HG03575 (cell line): ENCODE measurements around the gene PPP2R3B.
A peak's percentile ranks its signal among the peaks of the same experiment; 100 is the strongest.
"Not testable (repeated sequence)": the region's sequence is repeated elsewhere in the genome, so short reads cannot be mapped to it uniquely, and the experiment has no call there.

Source experiments
- ATAC-seq: cut with Tn5 transposase; IDR thresholded peaks from one replicate; pipeline ENCODE4 v1.9.1; 2021; ENCODE audit not compliant: unreplicated experiment, insufficient number of reproducible peaks, low FRiP score; ENCODE audit errors: extremely low read depth

PPP2R3B gene

DNA sequence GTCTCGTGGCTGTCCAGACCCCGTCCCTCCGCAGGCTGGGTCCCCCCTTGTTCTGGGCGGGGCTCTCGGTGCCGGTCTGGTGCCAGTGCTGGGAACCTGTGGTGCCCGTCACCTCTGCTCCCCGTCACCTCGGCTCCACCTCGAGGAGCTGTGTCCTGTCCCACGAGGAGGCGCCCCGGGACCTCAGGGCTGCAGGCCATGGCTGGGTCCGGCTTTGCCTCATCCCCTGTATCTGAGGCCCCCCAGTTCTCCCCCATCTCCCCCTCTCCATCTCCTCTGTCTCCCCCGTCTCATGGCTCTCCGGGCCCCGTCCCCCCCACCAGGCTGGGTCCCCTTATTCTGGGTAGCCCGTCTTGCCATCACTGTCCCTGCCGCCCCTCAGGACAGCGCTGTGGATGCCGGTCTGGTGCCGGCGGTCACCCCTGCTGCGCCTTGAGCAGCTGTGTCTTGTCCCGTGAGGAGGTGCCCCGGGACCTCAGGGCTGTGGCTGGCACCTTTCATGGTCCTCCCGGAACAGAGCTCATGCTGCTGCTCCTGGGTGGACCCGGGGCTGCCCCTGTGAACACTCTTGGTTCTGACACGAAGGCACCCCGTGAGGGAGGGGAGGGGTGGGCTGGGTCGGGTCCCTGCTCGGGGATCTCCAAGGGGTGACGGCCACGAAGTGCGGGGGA is 54.7 kb downstream of the PPP2R3B start:
- no peak for ATAC-seq

DNA sequence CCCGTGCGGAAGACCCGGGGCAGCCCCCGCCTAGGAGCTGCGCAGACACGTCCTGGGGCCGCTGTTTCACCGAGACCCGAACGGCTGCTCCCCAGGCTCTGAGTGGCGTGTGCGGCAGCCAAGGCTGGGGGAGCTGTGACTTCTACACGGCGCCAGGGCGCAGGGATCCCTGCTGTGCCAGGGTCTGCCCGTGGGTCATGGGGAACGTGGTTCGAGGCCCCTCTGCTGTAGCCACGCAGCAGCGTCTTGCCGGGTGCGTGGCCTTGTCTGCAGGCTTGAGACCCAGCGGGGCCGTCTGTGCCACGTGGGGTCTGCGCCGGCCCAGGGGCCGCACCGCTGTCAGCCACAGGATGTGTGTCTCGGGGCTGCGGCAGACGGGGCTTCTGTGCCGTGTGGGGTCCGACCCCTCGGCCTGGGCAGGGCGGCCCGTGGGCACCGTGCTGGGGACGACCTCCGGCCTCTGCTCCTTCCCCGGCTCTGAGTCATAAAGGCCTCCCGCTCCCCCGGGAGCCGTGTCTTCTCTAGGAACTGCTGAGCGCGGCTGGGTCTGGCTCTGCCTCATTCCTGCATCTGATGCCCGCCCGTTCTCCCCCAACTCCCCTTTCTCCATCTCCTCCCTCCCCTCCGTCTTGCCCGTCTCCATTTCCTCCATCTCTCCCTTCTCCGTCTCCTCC is 55.4 kb downstream of the PPP2R3B start:
- ATAC-seq, result no peak

DNA sequence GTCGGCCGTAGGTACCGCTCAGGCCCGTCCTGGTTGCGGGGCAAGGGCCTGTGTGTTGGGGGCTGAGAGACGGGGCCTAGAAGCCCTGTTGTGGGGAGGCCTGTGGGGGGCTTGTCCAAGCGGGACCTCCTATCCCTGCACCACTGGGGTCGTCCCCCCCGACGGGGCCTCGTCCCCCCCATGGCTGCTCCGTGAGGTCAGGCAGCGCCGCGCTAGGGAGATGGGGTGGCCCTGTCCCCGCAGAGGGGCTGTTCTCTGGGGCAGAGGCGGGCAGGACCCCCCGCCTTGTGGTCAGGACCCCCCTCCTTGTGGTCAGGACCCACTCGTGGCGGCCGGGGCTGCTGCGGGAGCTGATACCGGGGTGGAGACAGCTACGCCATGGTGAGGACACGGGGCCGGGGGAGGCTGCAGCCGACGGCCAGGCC is 56.0 kb downstream of the PPP2R3B start:
- no peak for ATAC-seq

DNA sequence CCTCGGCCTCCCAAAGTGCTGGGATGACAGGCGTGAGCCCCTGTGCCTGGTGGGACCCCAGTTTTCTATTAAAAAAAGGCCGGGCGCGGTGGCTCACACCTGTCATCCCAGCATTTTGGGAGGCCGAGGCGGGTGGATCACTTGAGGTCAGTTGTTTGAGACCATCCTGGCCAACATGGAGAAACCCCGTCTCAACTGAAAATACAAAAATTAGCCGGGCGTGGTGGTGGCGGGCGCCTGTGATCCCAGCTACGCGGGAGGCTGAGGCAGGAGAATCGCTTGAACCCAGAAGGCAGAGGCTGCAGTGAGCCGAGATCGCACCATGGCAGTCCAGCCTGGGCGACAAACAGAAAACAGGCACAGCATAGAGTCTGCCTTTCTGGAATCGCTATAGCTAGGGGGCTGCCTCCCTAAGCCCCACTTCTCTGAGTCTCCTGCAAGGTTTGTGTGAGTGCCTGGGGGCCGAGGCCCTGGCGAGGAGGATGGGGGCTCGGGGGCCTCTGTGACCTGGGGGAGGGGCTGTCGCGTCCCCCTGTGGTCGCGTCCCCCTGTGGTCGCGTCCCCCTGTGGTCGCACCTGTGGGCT is 56.5 kb downstream of the PPP2R3B start:
- ATAC-seq, result not testable (repeated sequence)

DNA sequence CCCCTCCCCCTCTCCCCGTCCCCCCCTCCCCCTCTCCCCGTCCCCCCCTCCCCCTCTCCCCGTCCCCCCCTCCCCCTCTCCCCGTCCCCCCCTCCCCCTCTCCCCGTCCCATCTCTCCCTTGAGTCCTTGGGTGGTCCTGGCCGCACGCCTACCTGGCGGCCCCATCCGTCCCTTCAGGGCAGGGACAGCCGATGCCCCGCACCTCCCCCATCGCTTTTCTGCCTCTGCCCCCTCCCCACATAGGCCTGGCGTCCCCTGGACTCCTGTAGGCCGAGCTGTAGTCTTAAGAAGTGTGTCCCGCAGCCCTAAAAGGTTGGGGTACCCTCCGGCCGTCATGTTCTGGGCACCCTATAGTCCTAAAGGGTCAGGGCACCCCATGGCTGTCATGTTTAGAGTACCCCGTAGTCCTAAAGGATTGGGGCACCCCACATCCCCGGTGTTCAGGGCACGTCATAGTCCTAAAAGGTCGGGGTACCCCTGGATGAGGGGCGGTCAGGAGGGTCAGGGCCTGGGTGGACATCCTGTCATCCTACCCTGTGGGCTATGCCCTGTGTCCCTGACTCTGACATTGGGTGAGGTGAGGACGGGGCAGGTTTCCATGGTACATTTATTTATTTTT is 57.3 kb downstream of the PPP2R3B start:
- ATAC-seq, result no peak

DNA sequence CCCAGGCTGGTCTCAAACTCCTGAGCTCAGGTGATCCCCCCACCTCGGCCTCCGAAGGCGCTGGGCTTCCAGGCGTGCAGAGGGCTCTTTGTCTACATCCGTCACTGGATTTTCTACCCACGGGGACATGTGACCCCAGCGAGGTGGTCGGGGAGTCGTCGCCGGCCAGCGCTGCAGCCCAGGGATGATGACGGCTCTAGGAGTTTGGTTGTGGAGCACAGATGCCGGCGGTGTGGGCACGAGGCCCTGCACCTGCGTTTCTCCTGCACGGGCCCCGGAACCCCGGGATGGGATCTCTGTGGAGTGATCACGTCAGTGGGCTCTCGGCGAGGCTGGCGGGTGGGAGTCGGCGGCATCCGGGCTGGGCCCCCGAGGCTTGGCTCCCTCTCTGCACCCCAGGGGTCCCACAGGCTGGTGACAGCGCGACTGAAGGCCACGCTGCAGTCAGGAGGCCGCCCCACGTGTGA is 59.0 kb downstream of the PPP2R3B start:
- no peak for ATAC-seq

DNA sequence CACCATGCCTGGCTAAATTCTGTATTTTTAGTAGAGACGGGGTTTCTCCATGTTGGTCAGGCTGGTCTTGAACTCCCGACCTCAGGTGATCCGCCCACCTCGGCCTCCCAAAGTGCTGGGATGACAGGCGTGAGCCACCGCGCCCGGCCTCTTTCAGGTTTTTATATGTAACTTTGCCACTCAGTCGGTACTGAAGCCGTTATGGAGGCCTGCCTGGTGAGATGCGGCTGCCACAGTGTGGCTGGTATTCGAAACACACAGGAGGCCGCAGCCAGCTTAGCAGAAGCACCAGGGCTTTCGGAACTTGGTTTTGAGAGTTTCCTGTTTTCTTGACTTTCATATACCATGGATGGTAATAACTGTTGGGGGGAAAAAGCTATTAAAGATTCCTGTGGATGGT is 62.0 kb downstream of the PPP2R3B start:
- ATAC-seq, result not testable (repeated sequence)

DNA sequence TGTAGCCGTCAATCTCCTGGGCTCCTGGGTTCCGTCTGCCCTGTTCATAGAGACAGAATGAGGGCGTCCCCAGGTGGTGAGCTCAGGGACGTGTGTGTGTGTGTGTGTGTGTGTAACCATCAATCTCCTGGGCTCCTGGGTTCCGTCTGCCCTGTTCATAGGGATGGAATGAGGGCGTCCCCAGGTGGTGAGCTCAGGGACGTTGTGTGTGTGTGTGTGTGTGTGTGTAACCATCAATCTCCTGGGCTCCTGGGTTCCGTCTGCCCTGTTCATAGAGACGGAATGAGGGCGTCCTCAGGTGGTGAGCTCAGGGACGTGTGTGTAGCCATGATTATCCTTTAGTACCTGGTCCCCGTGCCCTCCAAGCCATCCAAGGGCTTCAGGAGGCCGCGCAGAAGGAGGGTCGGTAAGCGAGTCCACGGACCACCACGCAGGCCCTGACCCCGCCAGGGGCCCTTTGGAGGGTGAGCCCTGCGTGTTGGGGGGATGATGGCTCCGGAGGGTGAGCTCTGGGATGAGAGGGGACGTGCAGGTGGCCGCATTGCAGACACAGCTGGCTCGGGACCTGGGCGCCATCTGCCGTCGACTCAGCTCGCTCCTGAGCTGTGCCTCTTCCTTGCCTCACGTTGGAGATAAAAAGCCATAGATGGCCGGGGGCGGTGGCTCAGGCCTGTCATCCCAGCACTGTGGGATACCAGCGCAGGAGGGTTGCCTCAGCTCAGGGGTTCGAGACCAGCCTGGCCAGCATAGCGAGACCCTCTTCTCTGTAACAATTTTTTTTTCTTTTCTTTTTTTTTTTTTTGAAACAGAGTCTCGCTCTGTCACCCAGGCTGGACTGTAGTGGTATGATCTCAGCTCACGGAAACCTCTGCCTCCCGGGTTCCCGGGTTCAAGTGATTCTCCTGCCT is 62.7 kb downstream of the PPP2R3B start:
- ATAC-seq, result no peak

DNA sequence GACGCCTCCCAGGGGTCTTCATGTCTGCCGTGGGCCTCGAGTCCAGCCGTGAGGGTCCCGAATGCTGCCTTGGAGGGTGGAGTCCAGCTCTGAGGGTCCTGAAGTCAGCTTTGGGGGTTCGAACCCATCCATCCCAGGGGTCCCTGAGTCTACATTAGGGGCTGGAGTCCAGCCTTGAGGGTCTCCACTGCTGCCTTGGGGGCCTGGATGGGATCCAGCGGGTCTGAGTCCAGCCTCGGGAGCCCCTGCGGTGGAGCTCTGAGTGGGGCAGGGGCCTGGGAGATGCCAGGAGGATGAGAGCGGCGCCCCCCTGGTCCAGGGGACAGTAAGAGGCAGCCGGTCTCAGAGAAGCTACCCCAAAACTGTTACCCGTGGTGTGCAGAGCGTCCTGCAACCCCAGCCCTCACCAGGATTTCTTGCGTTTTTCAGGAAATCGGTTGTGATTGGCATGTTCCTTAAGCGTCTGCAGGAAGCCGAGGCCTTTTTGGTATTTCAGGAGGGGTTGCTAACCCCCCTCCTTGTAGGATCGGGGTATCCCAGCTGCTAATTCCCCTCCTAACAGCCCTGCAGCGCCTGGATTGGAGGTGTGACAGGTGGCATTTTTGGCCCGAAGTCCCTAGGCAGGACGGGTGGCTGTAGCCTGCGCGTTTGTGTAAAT is 66.5 kb downstream of the PPP2R3B start:
- ATAC-seq, result no peak

DNA sequence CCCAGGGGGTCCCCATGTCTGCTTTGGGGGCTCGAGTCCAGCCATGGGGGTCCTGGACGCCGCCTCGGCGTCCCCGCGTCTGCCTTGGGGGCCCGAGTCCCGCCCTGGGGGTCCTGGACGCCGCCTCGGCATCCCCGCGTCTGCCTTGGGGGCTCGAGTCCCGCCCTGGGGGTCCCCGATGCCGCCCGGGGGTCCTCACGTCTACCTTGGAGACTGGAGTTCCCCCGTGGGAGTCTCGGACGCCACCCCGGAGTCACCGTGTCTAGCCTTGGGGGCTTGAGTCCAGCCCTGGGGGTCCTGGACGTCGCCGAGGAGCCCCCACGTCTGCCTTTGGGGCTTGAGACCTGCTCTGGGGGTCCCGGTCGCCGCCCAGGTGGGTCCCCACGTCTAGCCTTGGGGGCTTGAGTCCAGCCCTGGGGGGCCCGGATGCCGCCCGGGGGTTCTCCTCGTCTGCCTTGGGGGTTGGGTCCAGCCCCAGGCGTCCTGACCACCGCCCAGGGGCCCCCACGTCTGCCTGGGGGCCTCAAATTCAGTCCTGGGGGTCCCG is 67.1 kb downstream of the PPP2R3B start:
- no peak for ATAC-seq

DNA sequence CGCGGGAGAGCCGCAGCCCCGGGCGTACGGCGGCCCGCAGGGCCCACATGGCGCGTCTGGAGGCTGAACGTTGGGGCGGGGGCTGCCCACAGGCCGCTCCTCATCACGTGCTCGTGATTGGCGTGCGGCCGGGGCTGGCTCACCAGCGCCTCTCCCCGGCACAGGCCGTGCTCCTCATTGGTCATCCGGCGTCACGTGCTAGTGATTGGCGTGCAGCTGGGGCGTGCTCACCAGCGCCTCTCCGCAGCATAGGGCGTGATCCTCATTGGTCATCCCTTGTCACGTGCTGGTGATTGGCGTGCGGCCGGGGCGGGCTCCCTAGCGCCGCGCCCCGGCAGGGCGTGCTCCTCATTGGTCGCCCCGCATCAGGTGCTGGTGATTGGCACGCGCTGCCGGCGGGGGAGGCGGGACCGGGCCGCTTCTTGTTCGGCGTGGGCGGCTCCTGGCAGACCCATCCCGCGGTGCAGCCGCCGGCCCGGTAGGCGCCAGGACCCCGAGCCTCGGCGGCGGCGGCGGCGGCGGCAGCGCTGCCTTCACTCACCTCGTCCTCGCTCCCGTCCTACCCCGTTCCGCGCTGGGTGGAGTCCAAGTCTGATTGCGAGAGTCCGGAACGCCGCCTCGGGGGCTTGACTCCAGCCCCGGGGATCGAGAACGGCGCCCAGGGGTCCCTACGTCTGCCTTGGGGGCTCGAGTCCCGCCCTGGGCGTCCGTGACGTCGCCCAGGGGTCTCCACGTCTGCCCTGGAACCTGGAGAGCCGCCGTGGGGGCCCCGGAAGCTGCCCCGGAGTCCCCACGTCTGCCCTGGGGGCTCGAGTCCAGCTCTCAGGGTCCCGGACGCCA is 67.7 kb downstream of the PPP2R3B start, which contains the start of gene GTPBP6:
Gene GTPBP6 (minus strand): TSS at position 58 of the 840 bp plus-strand sequence. CDS start 9 bp downstream, at position 49.
- peak; percentile 75 for ATAC-seq

DNA sequence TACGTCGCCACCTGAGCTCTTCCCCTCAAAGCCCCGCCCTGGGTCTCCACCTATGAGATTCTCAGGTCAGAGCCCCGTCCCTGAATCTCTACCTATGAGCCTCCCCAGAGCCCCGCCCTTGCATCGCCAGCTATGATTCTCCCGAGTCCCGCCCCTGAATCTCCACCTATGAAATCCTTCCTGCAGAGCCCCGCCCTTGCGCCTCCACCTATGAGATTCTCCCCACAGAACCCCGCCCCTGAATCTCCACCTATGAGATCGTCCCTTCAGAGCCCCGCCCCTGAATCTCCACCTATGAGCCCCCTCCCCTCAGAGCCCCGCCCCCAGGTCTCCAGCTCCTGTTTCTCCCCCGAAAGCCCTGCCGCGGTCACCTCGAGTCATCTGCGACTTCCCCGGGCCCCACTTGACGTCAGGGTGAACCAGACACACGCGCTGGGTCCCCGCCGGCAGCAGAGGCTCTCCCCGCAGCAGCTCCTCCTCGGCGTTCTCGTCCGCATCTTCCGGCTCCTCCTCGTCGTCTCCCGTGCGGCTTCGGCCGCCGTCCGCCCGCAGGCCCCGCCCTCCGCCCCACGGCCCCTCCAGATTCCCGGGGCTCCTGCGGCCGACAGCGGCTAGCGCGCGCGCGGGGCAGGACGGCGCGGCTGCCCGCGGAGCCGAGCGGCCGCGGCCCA is 68.5 kb downstream of the PPP2R3B start:
- peak; percentile 55 for ATAC-seq

DNA sequence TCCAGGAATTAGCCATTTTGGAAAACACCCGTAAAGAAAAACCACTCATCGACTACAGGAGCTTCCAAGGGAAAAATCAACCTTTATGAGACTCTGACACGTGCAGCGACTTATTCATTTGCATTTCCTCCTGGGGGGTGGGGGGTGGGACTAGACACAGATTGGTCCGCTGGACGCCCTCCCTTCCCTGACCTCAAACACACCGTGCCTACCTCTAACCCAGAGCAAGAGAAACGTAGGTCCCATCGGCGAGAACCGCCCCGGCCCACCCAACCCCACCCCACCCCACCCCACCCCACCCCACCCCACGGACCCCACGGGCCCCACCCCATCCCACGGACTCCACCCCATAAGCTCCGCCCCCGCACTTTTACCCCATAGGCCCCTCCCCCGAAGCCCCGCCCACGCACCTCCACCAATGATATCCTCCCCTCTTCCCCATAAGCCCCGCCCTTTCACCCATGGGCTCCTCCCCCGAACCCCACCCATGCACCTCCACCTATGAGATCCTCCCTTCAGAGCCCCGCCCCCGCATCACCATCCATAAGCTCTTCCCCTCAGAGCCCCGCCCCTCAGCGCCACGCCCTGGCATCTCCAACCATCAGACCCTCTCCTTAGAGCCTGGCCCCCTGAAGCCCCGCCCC is 69.2 kb downstream of the PPP2R3B start:
- ATAC-seq, result no peak

DNA sequence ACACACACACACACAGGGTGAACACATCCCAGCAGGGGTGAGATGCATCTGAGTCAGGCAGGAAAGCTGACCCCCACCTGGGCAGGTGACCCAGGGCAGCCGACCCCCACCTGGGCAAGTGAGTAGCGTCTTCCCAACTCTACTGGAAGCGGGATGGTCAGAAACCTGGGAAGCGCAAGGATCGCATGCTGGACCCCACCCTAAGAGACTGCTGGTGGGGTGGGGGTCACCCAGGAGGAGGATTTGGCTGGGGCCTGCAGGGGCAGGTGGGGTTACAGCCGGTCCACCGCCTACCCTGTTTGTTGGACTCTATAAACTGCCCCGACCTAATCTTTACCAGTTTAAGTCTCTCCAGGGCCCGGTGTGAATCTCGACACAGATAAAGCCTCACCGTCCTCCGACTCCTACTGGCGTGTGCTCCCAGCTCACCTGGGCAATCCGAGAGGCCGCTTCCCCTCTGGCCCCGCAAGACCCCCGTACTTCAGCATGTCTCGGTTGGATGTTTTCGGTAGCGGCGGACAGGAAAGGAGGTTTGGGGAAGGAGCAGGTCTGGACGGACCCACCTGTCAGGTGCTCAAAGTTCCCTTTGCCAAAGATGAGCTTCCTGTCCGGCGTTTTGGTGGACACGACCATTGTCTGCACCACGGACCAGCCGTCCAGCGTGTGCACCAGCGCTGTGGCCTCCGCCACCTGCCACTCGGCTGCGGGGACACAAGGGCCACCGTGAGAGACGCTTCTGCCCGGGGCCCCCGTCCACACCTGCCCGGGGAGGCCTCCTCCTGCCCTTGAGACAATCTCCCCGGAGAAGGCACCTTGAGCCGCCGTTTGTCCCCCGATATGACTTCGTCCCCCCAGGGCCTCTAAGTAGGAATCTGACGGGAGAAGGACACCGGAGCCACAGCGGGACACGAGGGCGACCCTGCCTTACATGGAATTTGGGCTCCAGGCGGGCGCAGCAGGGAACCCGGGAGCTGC is 70.1 kb downstream of the PPP2R3B start:
- no peak for ATAC-seq
